ENCODE data around the gene SCAF4.

GRCh38 chr21:31683029-31683428, 48.9 kb downstream of the SCAF4 start:
- TF ChIP-seq CTCF (IDR thresholded peaks at IDR 0.05; ENCODE audit: insufficient read depth, low read length, poor library complexity, severe bottlenecking) (no peak), EZH2phosphoT487 (conservative IDR thresholded peaks at IDR 0.05; ENCODE audit: low read length) (no peak)

Measured in SU-DHL-6 (cell line).